OCI-LY3 (cell line): ENCODE results near the gene RBM33.

Experiments used
- H2AFZ ChIP-seq: fragments of 200-600, 300-600 bp; shearing (Covaris generic); 2 replicates; pipeline ENCODE4 v1.6.0; 2014; ENCODE audit warnings: antibody characterized with exemption, low read depth, low read length
- H3K27ac ChIP-seq: fragments of 200-600, 300-600 bp; sonication (generic); 2 replicates; pipeline ENCODE4 v1.5.1; 2014; ENCODE audit warnings: mild to moderate bottlenecking, low read length, moderate library complexity, mixed read lengths
- H3K27me3 ChIP-seq: fragments of 200-600, 300-600 bp; sonication (generic); 2 replicates; pipeline ENCODE4 v1.6.1; 2014; ENCODE audit warnings: low read depth, low read length, mixed read lengths
- H3K36me3 ChIP-seq: fragments of 200-600, 300-600 bp; sonication (generic); replicated peaks from 2 replicates; pipeline ENCODE3; 2014; ENCODE audit warnings: low read depth, low read length, mixed read lengths
- H3K4me1 ChIP-seq: fragments of 300-600, 200-600 bp; sonication (generic); 2 replicates; pipeline ENCODE4 v1.6.1; 2014; ENCODE audit warnings: low read length, mixed read lengths
- H3K4me2 ChIP-seq: fragments of 200-600, 300-600 bp; sonication (generic); 2 replicates; pipeline ENCODE4 v1.6.1; 2014; ENCODE audit warnings: low read length, mixed read lengths
- H3K4me3 ChIP-seq: fragments of 300-600, 200-600 bp; sonication (generic); 2 replicates; pipeline ENCODE4 v1.5.1; 2014; ENCODE audit warnings: antibody characterized with exemption, mild to moderate bottlenecking, low read length, moderate library complexity
- H3K79me2 ChIP-seq: fragments of 300-600, 200-600 bp; shearing (Covaris generic); 2 replicates; pipeline ENCODE4 v1.6.1; 2014; ENCODE audit warnings: mild to moderate bottlenecking, low read length, mixed read lengths
- H3K9ac ChIP-seq: fragments of 300-600, 200-600 bp; shearing (Covaris generic); 2 replicates; pipeline ENCODE4 v1.6.0; 2014; ENCODE audit warnings: mild to moderate bottlenecking, low read length, moderate library complexity
- H3K9me3 ChIP-seq: fragments of 200-600, 300-600 bp; shearing (Covaris generic); 2 replicates; pipeline ENCODE4 v1.6.1; 2014; ENCODE audit warnings: low read length, mixed read lengths; ENCODE audit not compliant: insufficient read depth
- H4K20me1 ChIP-seq: fragments of 200-600, 300-600 bp; sonication (generic); 2 replicates; pipeline ENCODE4 v1.6.1; 2016; ENCODE audit warnings: low read length, mixed read lengths; ENCODE audit not compliant: insufficient read depth
- CTCF ChIP-seq: fragments of 200-600, 300-600 bp; sonication (generic); IDR thresholded peaks from 2 replicates; pipeline ENCODE4 v1.5.1; 2014; ENCODE audit warnings: antibody characterized with exemption, low read length, low read depth
- EZH2phosphoT487 ChIP-seq: fragments of 200-600 bp; shearing (Covaris generic); IDR thresholded peaks from 2 replicates; pipeline ENCODE4 v1.6.1; 2018; ENCODE audit warnings: antibody characterized with exemption, mixed run types, low read depth

The RBM33 gene

GRCh38 chr7:155629171-155629570, 15.3 kb upstream of the RBM33 start:
- Histone ChIP-seq H3K27me3 (no peaks in the 10 kb centered on the region), H3K9ac (no peak overlapping the region), H3K79me2 (no peaks in the 10 kb centered on the region), H3K36me3 (no peaks in the 10 kb centered on the region), H3K4me3 (no peak overlapping the region), H2AFZ (no peak overlapping the region), H3K4me2 (no peak overlapping the region), H3K27ac (no peak overlapping the region), H3K9me3 (peaks cover 5% of the 10 kb centered on the region; the same call in 1 of the 2 replicates), H4K20me1 (no peaks in the 10 kb centered on the region), H3K4me1 (no peaks in the 10 kb centered on the region)
- TF ChIP-seq EZH2phosphoT487 (no peak), CTCF (no peak)

GRCh38 chr7:155631155-155631554, 13.3 kb upstream of the RBM33 start:
- Histone ChIP-seq H3K36me3 (no peaks in the 10 kb centered on the region), H4K20me1 (no peaks in the 10 kb centered on the region), H3K9ac (no peak overlapping the region), H3K4me2 (no peak overlapping the region), H3K4me3 (no peak overlapping the region), H3K79me2 (no peaks in the 10 kb centered on the region), H3K9me3 (peaks cover 5% of the 10 kb centered on the region; the same call in 1 of the 2 replicates), H3K27me3 (no peaks in the 10 kb centered on the region), H2AFZ (no peak overlapping the region), H3K4me1 (no peaks in the 10 kb centered on the region), H3K27ac (no peak overlapping the region)
- TF ChIP-seq CTCF (no peak), EZH2phosphoT487 (no peak)

- Histone ChIP-seq H4K20me1 (no peaks in the 10 kb centered on the region), H3K27ac (no peak overlapping the region), H3K9me3 (peaks cover 10% of the 10 kb centered on the region), H3K4me1 (no peaks in the 10 kb centered on the region), H3K9ac (no peak overlapping the region), H3K27me3 (no peaks in the 10 kb centered on the region), H3K79me2 (no peaks in the 10 kb centered on the region), H3K4me3 (no peak overlapping the region), H2AFZ (no peak overlapping the region), H3K4me2 (no peak overlapping the region), H3K36me3 (peaks cover 15% of the 10 kb centered on the region)
- no peak for TF ChIP-seq CTCF
- TF ChIP-seq EZH2phosphoT487, result no peak
These were observed 8.6 kb upstream of the RBM33 start for GRCh38 chr7:155635817-155636216.

- H3K9ac ChIP-seq, result no peak overlapping the region
- peaks cover 28% of the 10 kb centered on the region for H3K36me3 ChIP-seq
- H3K4me3 ChIP-seq, result no peak overlapping the region
- H4K20me1 ChIP-seq, result no peaks in the 10 kb centered on the region
- no peaks in the 10 kb centered on the region for H3K4me1 ChIP-seq
- TF ChIP-seq CTCF (no peak), EZH2phosphoT487 (no peak)
- no peak overlapping the region for H3K27ac ChIP-seq
- H3K79me2 ChIP-seq, result no peaks in the 10 kb centered on the region
- H2AFZ ChIP-seq, result no peak overlapping the region
- H3K9me3 ChIP-seq, result peaks cover 10% of the 10 kb centered on the region
- no peaks in the 10 kb centered on the region for H3K27me3 ChIP-seq
- no peak overlapping the region for H3K4me2 ChIP-seq
These were observed 7.3 kb upstream of the RBM33 start for GRCh38 chr7:155637155-155637554.
